ENCODE data around the gene SLC35A3.

The SLC35A3 gene

GRCh38 chr1:100073531-100073930 lies 103.7 kb downstream of the SLC35A3 start:
- DNase-seq (ENCODE audit: low read depth) = no peak
- no peak overlapping the region for H3K4me3 ChIP-seq (ENCODE audit: low read length)
- no peak for TF ChIP-seq CTCF (IDR thresholded peaks at IDR 0.05; ENCODE audit: insufficient read depth, low read depth, low read length, missing control alignments)

GRCh38 chr1:100074604-100075395 lies 105.0 kb downstream of the SLC35A3 start:
- no peak overlapping the region for H3K4me3 ChIP-seq (ENCODE audit: low read length)
- DNase-seq (ENCODE audit: low read depth) = no peak
- TF ChIP-seq CTCF (IDR thresholded peaks at IDR 0.05; ENCODE audit: insufficient read depth, low read depth, low read length, missing control alignments) = no peak

- TF ChIP-seq CTCF (IDR thresholded peaks at IDR 0.05; ENCODE audit: insufficient read depth, low read depth, low read length, missing control alignments) = no peak
- no peak for DNase-seq (ENCODE audit: low read depth)
- no peak overlapping the region for H3K4me3 ChIP-seq (ENCODE audit: low read length)
These were observed 106.0 kb downstream of the SLC35A3 start for GRCh38 chr1:100075773-100076172.

GRCh38 chr1:100076319-100076718 lies 106.5 kb downstream of the SLC35A3 start:
- no peak overlapping the region for H3K4me3 ChIP-seq (ENCODE audit: low read length)
- no peak for TF ChIP-seq CTCF (IDR thresholded peaks at IDR 0.05; ENCODE audit: insufficient read depth, low read depth, low read length, missing control alignments)
- DNase-seq (ENCODE audit: low read depth) = no peak

- no peak for TF ChIP-seq CTCF (IDR thresholded peaks at IDR 0.05; ENCODE audit: insufficient read depth, low read depth, low read length, missing control alignments)
- H3K4me3 ChIP-seq (ENCODE audit: low read length) = no peak overlapping the region
- DNase-seq (ENCODE audit: low read depth) = no peak
These were observed 106.9 kb downstream of the SLC35A3 start for GRCh38 chr1:100076744-100077143.

GRCh38 chr1:100077531-100077930 lies 107.7 kb downstream of the SLC35A3 start:
- H3K4me3 ChIP-seq (ENCODE audit: low read length) = no peak overlapping the region
- DNase-seq (ENCODE audit: low read depth) = no peak
- TF ChIP-seq CTCF (IDR thresholded peaks at IDR 0.05; ENCODE audit: insufficient read depth, low read depth, low read length, missing control alignments) = no peak

GRCh38 chr1:100080331-100080730 lies 110.5 kb downstream of the SLC35A3 start:
- DNase-seq (ENCODE audit: low read depth) = no peak
- no peak overlapping the region for H3K4me3 ChIP-seq (ENCODE audit: low read length)
- no peak for TF ChIP-seq CTCF (IDR thresholded peaks at IDR 0.05; ENCODE audit: insufficient read depth, low read depth, low read length, missing control alignments)

Measured in epithelial cell of esophagus (primary cell).